Hematopoietic multipotent progenitor cell treated with erythropoietin and hydrocortisone succinate and interleukin-3 and kit ligand, for 6 days (in vitro differentiated cells): Measurements from ENCODE around the gene CRYBA4.

Experiments
- DNase-seq: peaks from one replicate; pipeline ENCODE4 v3.0.0-alpha.2; 2015

The CRYBA4 gene

GRCh38 chr22:26631282-26631681 lies 9.5 kb downstream of the CRYBA4 start:
- no peak for DNase-seq

- DNase-seq: peak; percentile 97
Measured at GRCh38 chr22:26632422-26633155, 10.8 kb downstream of the CRYBA4 start.

- no peak for DNase-seq
Measured at GRCh38 chr22:26634189-26634588, 12.4 kb downstream of the CRYBA4 start.

GRCh38 chr22:26635117-26635516 lies 13.4 kb downstream of the CRYBA4 start:
- DNase-seq: no peak

- DNase-seq: no peak
Measured at GRCh38 chr22:26636296-26636695, 14.5 kb downstream of the CRYBA4 start.

- peak; percentile 79 for DNase-seq
Measured at GRCh38 chr22:26642465-26643417, 21.0 kb downstream of the CRYBA4 start.

- DNase-seq: no peak
Measured at GRCh38 chr22:26643418-26644100, 21.8 kb downstream of the CRYBA4 start.

- DNase-seq: no peak
Measured at GRCh38 chr22:26646158-26646557, 24.4 kb downstream of the CRYBA4 start.

- DNase-seq: peak; percentile 62
Measured at GRCh38 chr22:26648011-26648497, 26.3 kb downstream of the CRYBA4 start.

GRCh38 chr22:26648528-26649388 lies 27.0 kb downstream of the CRYBA4 start:
- peak; percentile 73 for DNase-seq

GRCh38 chr22:26650722-26651421 lies 29.1 kb downstream of the CRYBA4 start:
- DNase-seq: no peak

GRCh38 chr22:26651815-26652214 lies 30.1 kb downstream of the CRYBA4 start:
- no peak for DNase-seq

- DNase-seq: peak; percentile 82
Measured at GRCh38 chr22:26656891-26657851, 35.4 kb downstream of the CRYBA4 start, which contains the start of gene MIAT. Gene MIAT, plus strand, starts transcription at chr22:26657588.

GRCh38 chr22:26658161-26658560 lies 36.4 kb downstream of the CRYBA4 start:
- peak; percentile 58 for DNase-seq

- DNase-seq: peak; percentile 94
Measured at GRCh38 chr22:26658671-26659478, 37.1 kb downstream of the CRYBA4 start.

GRCh38 chr22:26660356-26660755 lies 38.6 kb downstream of the CRYBA4 start:
- DNase-seq: no peak

GRCh38 chr22:26660961-26661578 lies 39.3 kb downstream of the CRYBA4 start:
- DNase-seq: no peak

- no peak for DNase-seq
Measured at GRCh38 chr22:26662160-26662559, 40.4 kb downstream of the CRYBA4 start.
